Peyer's patch (tissue), 4 donors: ENCODE measurements around the gene C16orf95.

Source experiments
- POLR2A ChIP-seq, 2 donors: fragments of 450-650 bp; IDR thresholded peaks; one replicate each; pipeline ENCODE4 v1.5.1; 2017; ENCODE audit warnings: antibody characterized with exemption in 2 of 2, mild to moderate bottlenecking in 2 of 2, moderate library complexity in 2 of 2
- TF ChIP-seq, protein P1 (sequence below), 6 experiments: fragments of 450-650 bp in 4 of 6; fragments of 200-600 bp in 2 of 6; sonication (generic) in 1 of 6; IDR thresholded peaks; one replicate each; pipeline ENCODE4 v1.5.1; 2017 to 2019; ENCODE audit warnings: antibody characterized with exemption in 6 of 6, mild to moderate bottlenecking in 3 of 6, moderate library complexity in 1 of 6

DNA sequence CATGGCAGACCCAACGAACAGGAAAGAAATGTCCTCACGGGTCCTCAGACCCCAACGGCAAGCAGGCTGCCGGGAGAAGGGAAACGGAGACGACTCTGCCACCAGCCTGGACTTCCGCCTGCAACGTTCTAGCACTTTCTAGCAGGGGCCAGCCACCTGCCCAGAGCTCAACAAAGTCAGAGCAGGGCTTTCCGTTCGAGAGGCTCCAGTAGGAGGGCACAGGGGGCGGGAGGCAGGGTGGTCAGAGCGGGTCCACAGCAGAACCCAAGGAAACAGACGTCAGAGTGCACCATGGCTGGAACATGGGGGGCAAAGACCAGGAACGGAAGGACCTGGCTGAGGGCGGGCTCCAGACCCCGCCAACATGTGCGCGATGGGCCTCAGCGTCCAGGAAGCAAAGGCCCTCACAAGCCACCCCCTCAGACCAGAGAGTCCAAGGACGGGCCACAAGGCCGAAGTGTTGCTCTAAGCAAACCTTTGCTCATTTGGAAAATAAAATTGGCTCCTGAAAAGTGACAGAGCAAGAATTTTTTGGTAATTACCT, 29.4 kb upstream of the C16orf95 start:
- TF ChIP-seq, protein P1, sequence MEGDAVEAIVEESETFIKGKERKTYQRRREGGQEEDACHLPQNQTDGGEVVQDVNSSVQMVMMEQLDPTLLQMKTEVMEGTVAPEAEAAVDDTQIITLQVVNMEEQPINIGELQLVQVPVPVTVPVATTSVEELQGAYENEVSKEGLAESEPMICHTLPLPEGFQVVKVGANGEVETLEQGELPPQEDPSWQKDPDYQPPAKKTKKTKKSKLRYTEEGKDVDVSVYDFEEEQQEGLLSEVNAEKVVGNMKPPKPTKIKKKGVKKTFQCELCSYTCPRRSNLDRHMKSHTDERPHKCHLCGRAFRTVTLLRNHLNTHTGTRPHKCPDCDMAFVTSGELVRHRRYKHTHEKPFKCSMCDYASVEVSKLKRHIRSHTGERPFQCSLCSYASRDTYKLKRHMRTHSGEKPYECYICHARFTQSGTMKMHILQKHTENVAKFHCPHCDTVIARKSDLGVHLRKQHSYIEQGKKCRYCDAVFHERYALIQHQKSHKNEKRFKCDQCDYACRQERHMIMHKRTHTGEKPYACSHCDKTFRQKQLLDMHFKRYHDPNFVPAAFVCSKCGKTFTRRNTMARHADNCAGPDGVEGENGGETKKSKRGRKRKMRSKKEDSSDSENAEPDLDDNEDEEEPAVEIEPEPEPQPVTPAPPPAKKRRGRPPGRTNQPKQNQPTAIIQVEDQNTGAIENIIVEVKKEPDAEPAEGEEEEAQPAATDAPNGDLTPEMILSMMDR (IDR thresholded peaks at IDR 0.05), result no peak
- TF ChIP-seq POLR2A (IDR thresholded peaks at IDR 0.05), result no peak
